BE2C (cell line): ENCODE results near the gene BRMS1L.

ENCODE experiments used
- DNase-seq: peaks from one replicate; pipeline ENCODE4 v3.0.0-alpha.2; 2020
- H3K27me3 ChIP-seq: fragments of 250-450 bp; sonication (Bioruptor Pico); 2 replicates; pipeline ENCODE4 v1.5.1; 2020; ENCODE audit warnings: mild to moderate bottlenecking
- H3K36me3 ChIP-seq: fragments of 250-450 bp; sonication (Bioruptor Pico); 2 replicates; pipeline ENCODE4 v1.5.1; 2020; ENCODE audit warnings: mild to moderate bottlenecking
- H3K4me1 ChIP-seq: fragments of 250-450 bp; sonication (Bioruptor Pico); 2 replicates; pipeline ENCODE4 v1.5.1; 2020
- H3K4me3 ChIP-seq: 2 replicates; pipeline ENCODE4 v1.5.1; 2011; ENCODE audit warnings: low read depth, low read length
- H3K9me3 ChIP-seq: fragments of 250-450 bp; sonication (Bioruptor Pico); 2 replicates; pipeline ENCODE4 v1.5.1; 2020
- TF ChIP-seq, protein P1 (sequence below): IDR thresholded peaks from 2 replicates; pipeline ENCODE4 v1.5.1; 2012; ENCODE audit warnings: mild to moderate bottlenecking, low read depth, low read length

BRMS1L gene

DNA sequence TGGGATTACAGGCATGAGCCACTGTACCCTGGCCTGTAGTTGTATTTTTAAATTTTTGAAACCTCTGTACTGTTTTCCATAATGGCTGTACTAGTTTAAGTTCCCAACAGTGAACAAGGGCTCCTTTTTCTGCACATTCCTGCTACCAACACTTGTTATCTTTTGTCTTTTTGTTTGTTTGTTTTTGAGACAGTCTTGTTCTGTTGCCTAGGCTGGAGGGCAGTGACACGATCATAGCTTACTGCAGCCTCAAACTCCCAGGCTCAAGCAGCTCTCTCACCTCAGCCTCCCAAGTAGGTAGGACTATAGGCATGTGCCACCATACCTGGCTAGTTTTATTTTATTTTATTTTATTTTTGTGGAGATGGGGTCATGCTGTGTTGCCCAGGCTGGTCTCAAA, 23.0 kb downstream of the BRMS1L start:
- DNase-seq = no peak
- H3K36me3 ChIP-seq = peaks cover 10% of the 10 kb centered on the region
- no peak overlapping the region for H3K4me3 ChIP-seq
- H3K4me1 ChIP-seq = no peaks in the 10 kb centered on the region
- TF ChIP-seq, protein P1, sequence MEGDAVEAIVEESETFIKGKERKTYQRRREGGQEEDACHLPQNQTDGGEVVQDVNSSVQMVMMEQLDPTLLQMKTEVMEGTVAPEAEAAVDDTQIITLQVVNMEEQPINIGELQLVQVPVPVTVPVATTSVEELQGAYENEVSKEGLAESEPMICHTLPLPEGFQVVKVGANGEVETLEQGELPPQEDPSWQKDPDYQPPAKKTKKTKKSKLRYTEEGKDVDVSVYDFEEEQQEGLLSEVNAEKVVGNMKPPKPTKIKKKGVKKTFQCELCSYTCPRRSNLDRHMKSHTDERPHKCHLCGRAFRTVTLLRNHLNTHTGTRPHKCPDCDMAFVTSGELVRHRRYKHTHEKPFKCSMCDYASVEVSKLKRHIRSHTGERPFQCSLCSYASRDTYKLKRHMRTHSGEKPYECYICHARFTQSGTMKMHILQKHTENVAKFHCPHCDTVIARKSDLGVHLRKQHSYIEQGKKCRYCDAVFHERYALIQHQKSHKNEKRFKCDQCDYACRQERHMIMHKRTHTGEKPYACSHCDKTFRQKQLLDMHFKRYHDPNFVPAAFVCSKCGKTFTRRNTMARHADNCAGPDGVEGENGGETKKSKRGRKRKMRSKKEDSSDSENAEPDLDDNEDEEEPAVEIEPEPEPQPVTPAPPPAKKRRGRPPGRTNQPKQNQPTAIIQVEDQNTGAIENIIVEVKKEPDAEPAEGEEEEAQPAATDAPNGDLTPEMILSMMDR = no peak
- H3K27me3 ChIP-seq = no peaks in the 10 kb centered on the region
- no peaks in the 10 kb centered on the region for H3K9me3 ChIP-seq

DNA sequence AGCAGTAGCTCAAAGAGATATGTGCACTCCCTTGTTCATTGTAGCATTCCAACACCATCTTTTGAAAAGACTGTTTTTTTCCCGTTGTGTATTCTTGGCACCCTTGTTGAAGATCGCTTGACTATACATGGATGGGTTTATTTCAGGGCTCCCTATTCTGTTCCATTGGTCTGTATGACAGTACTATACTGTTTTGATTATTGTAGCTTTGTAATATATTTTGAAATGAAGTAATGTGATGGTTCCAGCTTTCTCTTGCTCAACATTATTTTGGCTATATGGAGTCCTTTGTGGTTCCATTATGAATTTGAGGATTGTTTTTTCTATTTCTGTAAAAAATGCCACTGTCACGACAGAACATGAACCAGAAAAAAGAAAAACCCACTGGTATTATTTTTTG, 25.7 kb downstream of the BRMS1L start:
- TF ChIP-seq, protein P1 = no peak
- Histone ChIP-seq H3K4me1 (peaks cover 3% of the 10 kb centered on the region; the same call in 1 of the 2 replicates), H3K9me3 (no peaks in the 10 kb centered on the region), H3K27me3 (no peaks in the 10 kb centered on the region), H3K4me3 (no peak overlapping the region), H3K36me3 (no peaks in the 10 kb centered on the region)
- no peak for DNase-seq

DNA sequence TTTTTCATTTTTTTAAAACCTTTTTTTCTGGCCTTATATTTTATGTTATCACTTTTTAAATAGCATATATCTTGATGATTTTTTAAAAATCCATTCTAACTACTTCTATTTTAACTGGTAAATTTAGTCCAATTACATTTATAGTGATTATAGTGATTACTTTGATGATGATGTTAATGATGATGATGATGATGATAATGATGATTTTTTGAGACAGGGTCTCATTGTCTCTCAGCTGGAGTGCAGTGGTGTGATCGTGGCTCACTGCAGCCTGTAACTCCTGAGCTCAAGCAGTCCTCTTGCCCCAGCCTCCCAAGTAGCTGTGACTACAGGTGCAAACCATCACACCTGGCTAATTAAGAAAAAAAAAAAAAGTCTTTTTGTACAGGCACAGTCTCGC, 27.1 kb downstream of the BRMS1L start:
- DNase-seq = no peak
- TF ChIP-seq, protein P1 = no peak

DNA sequence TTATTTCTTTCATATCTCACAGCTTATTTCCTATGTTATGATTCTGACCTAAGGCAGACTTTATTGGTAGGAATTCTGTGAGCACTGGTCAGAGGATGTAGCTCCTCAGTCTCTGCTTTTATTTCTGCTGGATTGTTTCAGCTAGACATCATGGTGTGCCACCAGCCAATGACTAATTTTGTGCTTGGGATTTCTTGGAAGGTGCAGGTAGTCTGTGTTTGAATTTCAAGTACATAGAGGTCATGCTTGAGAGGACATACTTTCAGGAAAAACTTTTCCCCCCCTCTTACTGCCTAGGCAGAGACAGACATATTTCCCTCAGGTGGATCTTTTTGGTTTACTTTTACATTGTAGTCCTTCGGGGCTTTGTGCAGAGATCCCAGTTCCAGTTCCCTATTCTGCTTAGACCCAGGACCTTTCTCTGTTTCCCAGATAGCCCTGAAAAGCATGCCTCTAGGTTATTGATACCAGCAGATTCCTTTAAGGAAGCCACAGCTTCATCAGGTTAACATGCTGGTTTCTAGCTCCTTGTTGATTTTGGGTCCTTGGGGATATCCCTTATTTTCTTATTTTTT, 28.6 kb downstream of the BRMS1L start:
- Histone ChIP-seq H3K4me1 (peaks cover 3% of the 10 kb centered on the region; the same call in 1 of the 2 replicates), H3K4me3 (no peak overlapping the region)

More for the DNA sequence above, 27.1 kb downstream of the BRMS1L start:
- no peaks in the 10 kb centered on the region for H3K9me3 ChIP-seq
- H3K4me3 ChIP-seq = no peak overlapping the region
- H3K36me3 ChIP-seq = no peaks in the 10 kb centered on the region
- H3K27me3 ChIP-seq = no peaks in the 10 kb centered on the region
- peaks cover 3% of the 10 kb centered on the region; the same call in 1 of the 2 replicates for H3K4me1 ChIP-seq

DNA sequence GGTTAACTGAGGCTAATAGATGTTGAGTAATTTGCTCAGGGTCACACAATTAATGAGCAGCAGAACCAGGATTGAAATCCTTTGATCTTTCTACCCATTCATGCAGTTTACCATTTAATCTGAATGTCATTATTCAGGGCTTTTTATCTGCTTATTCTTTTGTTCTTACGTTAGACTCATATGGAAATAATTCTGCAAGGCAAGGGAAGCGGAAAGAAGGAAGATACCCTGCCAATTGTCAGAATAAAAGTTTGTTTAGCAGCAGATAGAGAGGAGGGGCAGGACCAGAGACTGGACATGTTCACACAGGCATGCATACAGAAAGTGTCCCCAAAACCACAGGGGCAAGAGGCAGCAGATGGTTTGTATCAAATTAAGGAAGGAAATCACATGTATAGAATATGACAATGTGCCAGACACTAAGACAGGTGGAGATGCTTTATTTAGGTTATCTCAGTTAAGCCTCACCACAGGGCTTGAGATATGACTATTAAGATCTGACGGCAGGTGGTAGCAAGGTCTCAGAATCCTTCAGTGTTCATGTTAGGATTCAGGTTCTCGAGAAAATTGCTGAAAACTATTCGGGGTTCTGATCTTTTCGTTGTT, 29.8 kb downstream of the BRMS1L start:
- no peaks in the 10 kb centered on the region for H3K9me3 ChIP-seq
- peaks cover 5% of the 10 kb centered on the region for H3K36me3 ChIP-seq
- TF ChIP-seq, protein P1 = no peak
- peaks cover 5% of the 10 kb centered on the region for H3K4me1 ChIP-seq
- no peak overlapping the region for H3K4me3 ChIP-seq
- no peaks in the 10 kb centered on the region for H3K27me3 ChIP-seq
- no peak for DNase-seq

More for the DNA sequence above, 28.6 kb downstream of the BRMS1L start:
- Histone ChIP-seq H3K27me3 (no peaks in the 10 kb centered on the region), H3K9me3 (no peaks in the 10 kb centered on the region), H3K36me3 (peaks cover 5% of the 10 kb centered on the region)
- TF ChIP-seq, protein P1 = no peak
- DNase-seq = no peak

DNA sequence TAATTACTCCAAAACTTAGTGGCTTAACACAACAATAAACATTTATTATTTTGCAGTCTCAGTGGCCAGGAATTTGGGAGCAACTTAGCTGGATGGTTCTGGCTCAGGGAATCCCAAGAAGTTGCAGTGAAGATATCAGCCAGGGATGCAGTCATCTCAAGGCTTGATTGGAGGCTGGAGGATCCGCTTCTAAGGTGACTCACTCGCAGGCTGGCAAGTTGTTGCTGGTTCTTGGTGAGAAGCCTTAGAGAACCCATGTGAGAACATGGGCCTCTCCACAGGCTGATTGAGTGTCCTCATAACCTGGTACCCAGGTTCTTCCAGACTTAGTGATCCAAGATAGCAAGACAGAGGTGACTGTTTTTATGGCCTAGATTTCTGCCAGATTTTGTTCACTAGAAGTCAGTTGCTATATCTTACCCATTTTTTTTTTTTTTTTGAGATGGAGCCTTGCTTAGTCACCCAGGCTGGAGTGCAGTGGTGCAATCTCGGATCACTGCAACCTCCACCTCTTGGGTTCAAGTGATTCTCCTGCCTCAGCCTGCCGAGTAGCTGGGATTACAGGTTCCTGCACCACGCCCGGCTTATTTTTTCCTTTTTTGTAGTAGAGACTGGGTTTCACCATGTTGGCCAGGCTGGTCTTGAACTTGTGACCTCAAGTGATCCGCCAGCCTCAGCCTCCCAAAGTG, 32.5 kb downstream of the BRMS1L start:
- TF ChIP-seq, protein P1 = no peak

More for the DNA sequence above, 32.5 kb downstream of the BRMS1L start:
- no peaks in the 10 kb centered on the region for H3K27me3 ChIP-seq
- H3K9me3 ChIP-seq = no peaks in the 10 kb centered on the region
- H3K4me3 ChIP-seq = no peak overlapping the region
- peaks cover 13% of the 10 kb centered on the region for H3K4me1 ChIP-seq
- peaks cover 10% of the 10 kb centered on the region for H3K36me3 ChIP-seq
- no peak for DNase-seq
